ENCODE data around the gene CTSK. TPM values are rescaled to one million over a fixed set of nuclear protein-coding genes. Genes with fewer than 3 reads are reported as not detected.

CTSK gene
- total RNA-seq, 3 donors from 2014 or later, result 111 to 590 (median 204) TPM

- H3K9me3 ChIP-seq, result no peaks in the 10 kb centered on the region
- H3K4me1 ChIP-seq, result no peaks in the 10 kb centered on the region
- H3K36me3 ChIP-seq, result no peaks in the 10 kb centered on the region
- H3K27ac ChIP-seq, result no peak overlapping the region
- TF ChIP-seq CTCF (IDR thresholded peaks at IDR 0.05) (no peak), POLR2A (IDR thresholded peaks at IDR 0.05) (no peak), POLR2AphosphoS5 (IDR thresholded peaks at IDR 0.05) (no peak)
- no peak for DNase-seq (ENCODE audit: low spot score in 2 of 2)
- H3K27me3 ChIP-seq, result no peaks in the 10 kb centered on the region
- intact Hi-C loops (cut with DNase I; ENCODE audit: low total_unique reads), result no loop called here
- no peak overlapping the region for H3K4me3 ChIP-seq
Measured at GRCh38 chr1:150760013-150760412, 48.0 kb downstream of the CTSK start.

GRCh38 chr1:150753416-150753815, 54.6 kb downstream of the CTSK start:
- no peak overlapping the region for H3K4me3 ChIP-seq
- intact Hi-C loops (cut with DNase I; ENCODE audit: low total_unique reads), result loop anchor here (5.0 kb wide), 1 partner anchor 149 kb away; no protein-coding TSS in a partner anchor
- no peaks in the 10 kb centered on the region for H3K9me3 ChIP-seq
- TF ChIP-seq POLR2AphosphoS5 (IDR thresholded peaks at IDR 0.05) (no peak), CTCF (IDR thresholded peaks at IDR 0.05) (no peak), POLR2A (IDR thresholded peaks at IDR 0.05) (no peak)
- H3K36me3 ChIP-seq, result no peaks in the 10 kb centered on the region
- H3K4me1 ChIP-seq, result no peaks in the 10 kb centered on the region
- H3K27ac ChIP-seq, result no peak overlapping the region
- H3K27me3 ChIP-seq, result no peaks in the 10 kb centered on the region
- no peak for DNase-seq (ENCODE audit: low spot score in 2 of 2)

GRCh38 chr1:150751443-150751842, 56.6 kb downstream of the CTSK start:
- intact Hi-C loops (cut with DNase I; ENCODE audit: low total_unique reads), result loop anchor here (5.0 kb wide), 1 partner anchor 151 kb away; no protein-coding TSS in a partner anchor
- Histone ChIP-seq H3K4me3 (no peak overlapping the region), H3K9me3 (no peaks in the 10 kb centered on the region), H3K27ac (no peak overlapping the region), H3K4me1 (no peaks in the 10 kb centered on the region), H3K36me3 (no peaks in the 10 kb centered on the region), H3K27me3 (no peaks in the 10 kb centered on the region)
- no peak for DNase-seq (ENCODE audit: low spot score in 2 of 2)
- TF ChIP-seq POLR2AphosphoS5 (IDR thresholded peaks at IDR 0.05) (no peak), POLR2A (IDR thresholded peaks at IDR 0.05) (no peak), CTCF (IDR thresholded peaks at IDR 0.05) (no peak)

GRCh38 chr1:150749720-150750311, 58.2 kb downstream of the CTSK start:
- no peak overlapping the region for H3K27ac ChIP-seq
- no peak overlapping the region for H3K4me3 ChIP-seq
- no peaks in the 10 kb centered on the region for H3K4me1 ChIP-seq
- TF ChIP-seq POLR2A (IDR thresholded peaks at IDR 0.05), result no peak
- no peak for TF ChIP-seq CTCF (IDR thresholded peaks at IDR 0.05)
- TF ChIP-seq POLR2AphosphoS5 (IDR thresholded peaks at IDR 0.05), result no peak
- intact Hi-C loops (cut with DNase I; ENCODE audit: low total_unique reads), result loop anchor here (5.0 kb wide), 1 partner anchor 152 kb away; no protein-coding TSS in a partner anchor
- no peaks in the 10 kb centered on the region for H3K27me3 ChIP-seq
- H3K36me3 ChIP-seq, result no peaks in the 10 kb centered on the region
- no peak for DNase-seq (ENCODE audit: low spot score in 2 of 2)
- H3K9me3 ChIP-seq, result no peaks in the 10 kb centered on the region

- no peak for DNase-seq (ENCODE audit: low spot score in 2 of 2)
- no peaks in the 10 kb centered on the region for H3K36me3 ChIP-seq
- no peak for TF ChIP-seq POLR2AphosphoS5 (IDR thresholded peaks at IDR 0.05)
- TF ChIP-seq CTCF (IDR thresholded peaks at IDR 0.05), result no peak
- TF ChIP-seq POLR2A (IDR thresholded peaks at IDR 0.05), result no peak
- no peaks in the 10 kb centered on the region for H3K4me1 ChIP-seq
- H3K9me3 ChIP-seq, result no peaks in the 10 kb centered on the region
- intact Hi-C loops (cut with DNase I; ENCODE audit: low total_unique reads), result no loop called here
- no peaks in the 10 kb centered on the region for H3K27me3 ChIP-seq
- H3K4me3 ChIP-seq, result no peak overlapping the region
- no peak overlapping the region for H3K27ac ChIP-seq
Measured at GRCh38 chr1:150748878-150749719, 59.0 kb downstream of the CTSK start.

All from breast epithelium (tissue), 4 donors.